DOHH2 (cell line): ENCODE measurements around the gene NAIF1.
"Not testable (repeated sequence)": the region's sequence is repeated elsewhere in the genome, so short reads cannot be mapped to it uniquely, and the experiment has no call there.

Source experiments
- H3F3A ChIP-seq: fragments of 200-600 bp; sonication (generic), shearing (Covaris generic); 2 replicates; pipeline ENCODE4 v1.6.0; 2016; ENCODE audit warnings: antibody characterized with exemption, mild to moderate bottlenecking; ENCODE audit not compliant: control insufficient read depth, insufficient read depth
- H3K27ac ChIP-seq: fragments of 200-600 bp; sonication (generic); 2 replicates; pipeline ENCODE4 v1.5.1; 2014; ENCODE audit warnings: low read depth, mild to moderate bottlenecking, low read length, moderate library complexity
- H3K27me3 ChIP-seq: fragments of 200-600 bp; sonication (generic); 2 replicates; pipeline ENCODE4 v1.6.1; 2014; ENCODE audit warnings: mild to moderate bottlenecking, low read length, mixed read lengths; ENCODE audit not compliant: control insufficient read depth
- H3K36me3 ChIP-seq: fragments of 200-600 bp; sonication (generic); 2 replicates; pipeline ENCODE4 v1.6.1; 2014; ENCODE audit warnings: mild to moderate bottlenecking, low read length, moderate library complexity, mixed read lengths; ENCODE audit not compliant: control insufficient read depth
- H3K4me1 ChIP-seq: fragments of 200-600 bp; sonication (generic); 2 replicates; pipeline ENCODE4 v1.6.1; 2014; ENCODE audit warnings: mild to moderate bottlenecking, low read length, mixed read lengths; ENCODE audit not compliant: control insufficient read depth
- H3K4me2 ChIP-seq: fragments of 200-600 bp; sonication (generic); 2 replicates; pipeline ENCODE4 v1.6.0; 2014; ENCODE audit warnings: mild to moderate bottlenecking, low read length, moderate library complexity
- H3K4me3 ChIP-seq: fragments of 200-600 bp; sonication (generic); 2 replicates; pipeline ENCODE4 v1.5.1; 2014; ENCODE audit warnings: mild to moderate bottlenecking, low read length, mixed read lengths
- H3K79me2 ChIP-seq: fragments of 200-600 bp; sonication (generic); 2 replicates; pipeline ENCODE4 v1.6.1; 2014; ENCODE audit warnings: mild to moderate bottlenecking, low read length, mixed read lengths; ENCODE audit not compliant: control insufficient read depth
- H3K9me2 ChIP-seq: fragments of 200-600 bp; sonication (generic); replicated peaks from 2 replicates; pipeline ENCODE4 v1.6.1; 2014; ENCODE audit warnings: mild to moderate bottlenecking, low read length, mixed read lengths; ENCODE audit not compliant: control insufficient read depth
- H3K9me3 ChIP-seq: fragments of 200-600 bp; sonication (generic); 2 replicates; pipeline ENCODE4 v1.6.1; 2014; ENCODE audit warnings: antibody characterized with exemption, low read length, mixed read lengths; ENCODE audit not compliant: control insufficient read depth, insufficient read depth
- H4K20me1 ChIP-seq: fragments of 200-600 bp; sonication (generic); 2 replicates; pipeline ENCODE4 v1.6.0; 2014; ENCODE audit warnings: low read depth, mild to moderate bottlenecking, antibody characterized with exemption, low read length, moderate library complexity; ENCODE audit not compliant: control insufficient read depth, insufficient read depth
- EZH2phosphoT487 ChIP-seq: fragments of 200-600 bp; sonication (generic); IDR thresholded peaks from 2 replicates; pipeline ENCODE4 v1.6.1; 2017; ENCODE audit warnings: borderline replicate concordance, mild to moderate bottlenecking, antibody characterized with exemption, low read length, moderate library complexity, mixed read lengths
- TF ChIP-seq, protein P1 (sequence below): fragments of 200-600 bp; sonication (generic); IDR thresholded peaks from one replicate; pipeline ENCODE4 v1.5.1; 2014; ENCODE audit warnings: antibody characterized with exemption, mild to moderate bottlenecking, low read depth, low read length; ENCODE audit not compliant: poor library complexity, severe bottlenecking

The NAIF1 gene

DNA sequence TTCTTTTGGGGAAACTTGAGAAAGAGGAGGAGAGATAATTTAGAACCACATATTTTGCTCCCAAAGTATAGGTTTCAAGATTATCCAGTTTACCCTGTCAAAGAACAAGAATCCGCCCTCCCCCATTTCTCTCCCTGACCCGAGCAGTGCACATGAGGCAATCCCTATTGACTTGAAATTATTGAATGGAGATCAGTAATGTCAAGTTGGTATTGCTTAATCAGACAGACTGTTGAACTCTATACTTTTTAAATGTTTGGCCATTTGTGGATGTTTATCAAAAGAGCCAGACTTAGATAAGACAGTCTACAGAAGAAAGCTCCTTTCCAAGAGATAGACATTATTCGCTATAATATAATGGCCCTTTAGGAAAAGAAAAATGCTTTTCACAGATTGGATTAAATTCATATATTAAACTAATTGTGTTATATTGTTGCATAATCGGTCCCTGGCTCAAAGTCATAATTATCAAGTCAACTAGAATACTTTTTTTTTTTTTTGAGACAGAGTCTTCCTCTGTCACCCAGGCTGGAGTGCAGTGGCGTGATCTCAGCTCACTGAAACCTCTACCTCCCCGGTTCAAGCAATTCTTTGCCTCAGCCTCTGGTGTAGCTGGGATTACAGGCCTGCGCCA, 6.2 kb upstream of the NAIF1 start:
- Histone ChIP-seq H3K4me2 (peak overlapping the region; percentile 91), H3K27ac (peak overlapping the region; percentile 90), H3K9me3 (no peaks in the 10 kb centered on the region), H3K4me3 (peak overlapping the region; percentile 65), H3K4me1 (peaks cover 44% of the 10 kb centered on the region), H3K9me2 (no peaks in the 10 kb centered on the region), H3K79me2 (peaks cover 88% of the 10 kb centered on the region), H3K36me3 (peaks cover 9% of the 10 kb centered on the region), H3K27me3 (no peaks in the 10 kb centered on the region), H3F3A (peaks cover 27% of the 10 kb centered on the region), H4K20me1 (no peaks in the 10 kb centered on the region)
- no peak for TF ChIP-seq EZH2phosphoT487
- TF ChIP-seq, protein P1, sequence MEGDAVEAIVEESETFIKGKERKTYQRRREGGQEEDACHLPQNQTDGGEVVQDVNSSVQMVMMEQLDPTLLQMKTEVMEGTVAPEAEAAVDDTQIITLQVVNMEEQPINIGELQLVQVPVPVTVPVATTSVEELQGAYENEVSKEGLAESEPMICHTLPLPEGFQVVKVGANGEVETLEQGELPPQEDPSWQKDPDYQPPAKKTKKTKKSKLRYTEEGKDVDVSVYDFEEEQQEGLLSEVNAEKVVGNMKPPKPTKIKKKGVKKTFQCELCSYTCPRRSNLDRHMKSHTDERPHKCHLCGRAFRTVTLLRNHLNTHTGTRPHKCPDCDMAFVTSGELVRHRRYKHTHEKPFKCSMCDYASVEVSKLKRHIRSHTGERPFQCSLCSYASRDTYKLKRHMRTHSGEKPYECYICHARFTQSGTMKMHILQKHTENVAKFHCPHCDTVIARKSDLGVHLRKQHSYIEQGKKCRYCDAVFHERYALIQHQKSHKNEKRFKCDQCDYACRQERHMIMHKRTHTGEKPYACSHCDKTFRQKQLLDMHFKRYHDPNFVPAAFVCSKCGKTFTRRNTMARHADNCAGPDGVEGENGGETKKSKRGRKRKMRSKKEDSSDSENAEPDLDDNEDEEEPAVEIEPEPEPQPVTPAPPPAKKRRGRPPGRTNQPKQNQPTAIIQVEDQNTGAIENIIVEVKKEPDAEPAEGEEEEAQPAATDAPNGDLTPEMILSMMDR: no peak

DNA sequence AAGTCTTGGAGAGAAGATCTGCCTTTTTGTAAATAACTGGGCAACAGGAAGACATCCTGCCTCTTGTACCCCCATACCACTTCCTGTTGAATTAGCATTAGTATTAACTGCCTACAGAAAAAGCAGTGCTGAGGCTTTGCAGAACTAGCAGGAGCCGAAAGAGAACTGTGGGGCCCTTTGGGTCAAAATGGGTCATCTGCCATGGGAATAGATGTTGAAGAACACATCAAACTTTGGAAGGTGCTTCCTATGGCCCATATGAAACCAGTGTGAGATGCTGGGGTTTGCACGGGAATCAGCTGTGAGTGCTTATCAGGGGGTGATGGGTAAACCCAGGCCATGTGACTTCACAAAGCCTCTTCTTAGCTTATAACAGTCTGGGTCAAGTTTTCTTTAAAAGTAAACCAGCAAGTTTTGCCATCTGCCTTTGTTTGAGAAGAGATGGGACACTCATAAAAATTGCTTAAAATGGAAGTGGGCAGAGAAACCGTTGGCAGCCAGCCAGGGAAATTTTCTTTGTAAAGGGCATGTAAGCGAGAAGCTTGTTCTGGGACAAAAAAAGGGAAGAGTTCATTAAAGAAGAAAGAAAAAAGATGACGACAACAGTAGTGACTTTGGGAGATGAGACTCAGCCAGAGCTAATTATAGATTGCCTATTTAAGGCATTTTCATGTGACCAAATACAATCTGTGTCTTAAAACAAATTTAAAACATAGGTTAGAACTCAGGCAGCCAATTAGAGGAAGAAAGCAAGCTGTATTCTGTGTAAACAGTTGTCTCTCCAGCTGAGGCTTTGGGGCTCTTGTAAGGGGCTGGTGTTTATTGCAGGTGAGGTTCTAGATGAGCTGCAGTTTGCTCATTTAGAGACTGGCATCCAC, 5.3 kb upstream of the NAIF1 start:
- H3K4me2 ChIP-seq: peak overlapping the region; percentile 91
- H3F3A ChIP-seq: peaks cover 29% of the 10 kb centered on the region
- peak overlapping the region; percentile 65 for H3K4me3 ChIP-seq
- peaks cover 82% of the 10 kb centered on the region for H3K79me2 ChIP-seq
- H3K4me1 ChIP-seq: peaks cover 44% of the 10 kb centered on the region
- no peaks in the 10 kb centered on the region for H3K27me3 ChIP-seq
- no peaks in the 10 kb centered on the region for H4K20me1 ChIP-seq
- peaks cover 9% of the 10 kb centered on the region for H3K36me3 ChIP-seq
- TF ChIP-seq EZH2phosphoT487: no peak
- TF ChIP-seq, protein P1: no peak
- no peaks in the 10 kb centered on the region for H3K9me2 ChIP-seq
- peak overlapping the region; percentile 90 for H3K27ac ChIP-seq
- no peaks in the 10 kb centered on the region for H3K9me3 ChIP-seq

DNA sequence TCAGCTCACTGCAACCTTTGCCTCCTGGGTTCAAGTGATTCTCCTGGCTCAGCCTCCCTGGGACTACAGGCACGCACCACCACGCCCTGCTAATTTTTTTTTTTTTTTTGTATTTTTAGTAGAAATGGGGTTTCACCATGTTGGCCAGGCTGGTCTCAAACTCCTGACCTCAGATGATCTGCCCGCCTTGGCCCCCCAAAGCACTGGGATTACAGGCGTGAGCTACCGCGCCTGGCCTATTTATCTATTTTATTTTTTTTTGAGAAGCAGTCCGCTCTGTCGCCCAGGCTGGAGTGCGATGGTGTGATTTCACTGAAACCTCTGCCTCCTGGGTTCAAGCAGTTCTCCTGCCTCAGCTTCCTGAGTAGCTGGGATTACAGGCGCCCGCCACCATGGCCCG, 4.4 kb upstream of the NAIF1 start:
- not testable (repeated sequence) for H3K9me2 ChIP-seq, H3K27me3 ChIP-seq, H3K9me3 ChIP-seq, H3K36me3 ChIP-seq, H4K20me1 ChIP-seq
- Histone ChIP-seq H3K4me1 (peaks cover 49% of the 10 kb centered on the region), H3K4me2 (peak overlapping the region; percentile 91), H3K79me2 (peaks cover 78% of the 10 kb centered on the region), H3F3A (peaks cover 29% of the 10 kb centered on the region), H3K4me3 (peak overlapping the region; percentile 65), H3K27ac (peak overlapping the region; percentile 90)

DNA sequence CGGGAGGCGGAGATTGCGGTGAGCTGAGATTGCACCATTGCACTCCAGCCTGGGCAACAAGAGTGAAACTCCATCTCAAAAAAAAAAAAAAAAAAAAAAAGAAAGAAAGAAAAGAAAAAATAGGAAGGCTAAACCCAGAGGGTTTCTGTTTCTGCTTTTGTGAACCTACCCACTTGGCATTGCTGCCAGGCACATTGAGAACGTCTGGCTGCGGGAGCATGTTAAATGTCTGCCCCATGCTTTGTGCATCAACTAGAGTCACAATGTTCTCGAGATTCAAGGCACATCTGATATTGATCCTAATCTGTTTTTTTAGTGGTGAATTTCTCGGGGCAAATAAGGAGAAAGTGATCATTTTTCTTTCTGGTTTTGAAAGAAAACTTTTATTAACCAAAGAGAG, 3.8 kb upstream of the NAIF1 start:
- no peaks in the 10 kb centered on the region for H3K9me3 ChIP-seq
- 0 out of 2 replicates have a peak overlapping the region, but pooled peaks have one; percentile 18 for H3K27ac ChIP-seq
- TF ChIP-seq EZH2phosphoT487: no peak
- TF ChIP-seq, protein P1: no peak
- no peaks in the 10 kb centered on the region for H3K9me2 ChIP-seq
- peaks cover 29% of the 10 kb centered on the region for H3F3A ChIP-seq
- no peak overlapping the region for H3K4me3 ChIP-seq
- peaks cover 5% of the 10 kb centered on the region; the same call in 1 of the 2 replicates for H3K36me3 ChIP-seq
- no peaks in the 10 kb centered on the region for H4K20me1 ChIP-seq
- peaks cover 55% of the 10 kb centered on the region for H3K4me1 ChIP-seq
- peaks cover 81% of the 10 kb centered on the region for H3K79me2 ChIP-seq
- H3K4me2 ChIP-seq: peak overlapping the region; percentile 35
- H3K27me3 ChIP-seq: no peaks in the 10 kb centered on the region
